GM21360 (cell line): Measurements from ENCODE around the gene ATF7.
"Not testable (repeated sequence)": the region's sequence is repeated elsewhere in the genome, so short reads cannot be mapped to it uniquely, and the experiment has no call there.

Source experiments
- ATAC-seq: cut with Tn5 transposase; IDR thresholded peaks from one replicate; pipeline ENCODE4 v1.9.1; 2021; ENCODE audit warnings: mild to moderate bottlenecking, moderate library complexity; ENCODE audit not compliant: unreplicated experiment

The ATF7 gene

GRCh38 chr12:53485955-53486735 lies 140.0 kb downstream of the ATF7 start:
- no peak for ATAC-seq

GRCh38 chr12:53484686-53485575 lies 141.3 kb downstream of the ATF7 start:
- no peak for ATAC-seq

GRCh38 chr12:53483979-53484377 lies 142.2 kb downstream of the ATF7 start:
- ATAC-seq: no peak

- no peak for ATAC-seq
Measured at GRCh38 chr12:53483225-53483978, 142.8 kb downstream of the ATF7 start.

GRCh38 chr12:53482626-53483168 lies 143.5 kb downstream of the ATF7 start:
- no peak for ATAC-seq

DNA sequence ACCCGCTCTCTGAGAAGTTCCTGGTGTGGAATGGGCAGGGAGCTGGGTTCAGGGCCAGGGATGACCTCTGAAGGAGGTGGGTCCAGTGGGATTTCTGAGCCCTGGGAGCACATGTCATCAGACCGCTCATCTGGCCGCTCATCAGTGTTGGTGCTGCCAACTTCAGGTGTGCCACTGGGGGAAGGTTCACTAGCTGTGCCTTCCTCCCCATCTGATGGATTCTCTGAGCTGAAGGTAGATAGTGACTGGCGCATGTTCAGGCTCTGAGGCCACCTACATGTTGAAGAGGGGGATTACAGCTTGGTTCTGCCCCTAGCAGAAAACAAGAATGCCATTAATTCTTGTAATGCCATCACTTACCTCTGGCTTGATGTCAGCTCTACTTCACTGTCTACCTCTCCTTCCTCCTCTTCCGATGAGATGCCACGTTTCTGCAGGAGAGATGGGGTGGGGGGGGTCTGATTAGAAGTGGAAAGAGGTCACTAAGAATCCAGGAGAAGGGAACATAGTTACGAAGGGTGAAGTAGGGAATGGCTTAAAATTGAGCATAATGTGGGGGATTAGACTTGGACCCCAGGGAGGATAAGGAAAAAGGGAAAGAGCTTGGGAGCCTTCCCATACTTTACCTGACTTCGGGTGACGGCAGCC lies 144.1 kb downstream of the ATF7 start:
- ATAC-seq: no peak

DNA sequence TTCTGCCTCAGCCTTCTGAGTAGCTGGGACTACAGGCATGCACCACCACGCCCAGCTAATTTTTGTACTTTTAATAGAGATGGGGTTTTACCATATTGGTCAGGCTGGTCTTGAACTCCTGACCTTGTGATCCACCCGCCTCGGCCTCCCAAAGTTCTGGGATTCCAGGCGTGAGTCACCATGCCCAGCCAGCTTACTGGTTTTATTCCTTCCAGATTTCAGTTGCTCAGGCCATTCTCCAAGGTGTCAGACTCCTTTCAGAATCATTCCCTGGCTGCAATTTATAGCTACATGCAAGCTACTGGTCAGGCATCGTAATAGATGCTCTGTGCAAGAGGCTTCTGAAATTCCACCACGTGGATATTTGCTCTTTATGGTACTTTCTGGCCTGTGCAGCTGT lies 144.7 kb downstream of the ATF7 start:
- not testable (repeated sequence) for ATAC-seq

GRCh38 chr12:53480491-53481442 lies 145.4 kb downstream of the ATF7 start:
- ATAC-seq: no peak

DNA sequence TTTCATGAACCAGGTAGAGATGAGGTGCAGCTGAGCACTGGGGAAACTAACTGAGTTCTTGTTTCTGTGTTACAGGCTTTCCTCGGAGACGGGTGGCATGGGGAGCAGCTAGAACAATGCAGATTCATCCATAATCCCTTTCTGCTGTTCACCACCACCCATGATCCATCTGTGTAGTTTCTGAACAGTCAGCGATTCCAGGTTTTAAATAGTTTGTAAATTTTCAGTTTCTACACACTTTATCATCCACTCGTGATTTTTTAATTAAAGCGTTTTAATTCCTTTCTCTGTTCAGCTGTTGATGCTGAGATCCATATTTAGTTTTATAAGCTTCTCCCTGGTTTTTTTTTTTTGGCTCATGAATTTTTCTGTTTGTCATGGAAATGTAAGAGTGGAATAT lies 146.9 kb downstream of the ATF7 start:
- no peak for ATAC-seq

- no peak for ATAC-seq
Measured at GRCh38 chr12:53478865-53479264, 147.3 kb downstream of the ATF7 start.

- no peak for ATAC-seq
Measured at GRCh38 chr12:53476769-53477209, 149.4 kb downstream of the ATF7 start.

DNA sequence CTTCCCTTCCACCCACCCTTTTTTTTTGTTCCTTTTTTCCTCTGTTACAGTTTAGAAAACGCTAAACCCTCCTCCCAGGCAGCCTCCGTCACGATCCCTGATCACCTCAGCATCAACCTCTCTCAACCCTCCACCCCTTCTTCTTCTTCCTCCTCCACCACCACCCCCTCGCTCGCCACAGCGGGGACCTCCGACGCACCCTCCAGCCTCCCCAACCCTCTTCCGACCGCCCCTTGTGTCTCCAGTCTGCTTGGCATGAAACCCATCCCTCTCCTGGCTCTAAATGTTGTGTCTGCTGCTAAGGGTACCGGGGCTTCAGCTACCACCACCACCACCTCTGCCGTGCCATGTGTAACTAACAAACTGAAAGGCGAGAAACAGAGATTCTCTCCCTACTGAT lies 151.4 kb downstream of the ATF7 start:
- ATAC-seq: no peak

- ATAC-seq: no peak
Measured at GRCh38 chr12:53474077-53474476, 152.1 kb downstream of the ATF7 start.

DNA sequence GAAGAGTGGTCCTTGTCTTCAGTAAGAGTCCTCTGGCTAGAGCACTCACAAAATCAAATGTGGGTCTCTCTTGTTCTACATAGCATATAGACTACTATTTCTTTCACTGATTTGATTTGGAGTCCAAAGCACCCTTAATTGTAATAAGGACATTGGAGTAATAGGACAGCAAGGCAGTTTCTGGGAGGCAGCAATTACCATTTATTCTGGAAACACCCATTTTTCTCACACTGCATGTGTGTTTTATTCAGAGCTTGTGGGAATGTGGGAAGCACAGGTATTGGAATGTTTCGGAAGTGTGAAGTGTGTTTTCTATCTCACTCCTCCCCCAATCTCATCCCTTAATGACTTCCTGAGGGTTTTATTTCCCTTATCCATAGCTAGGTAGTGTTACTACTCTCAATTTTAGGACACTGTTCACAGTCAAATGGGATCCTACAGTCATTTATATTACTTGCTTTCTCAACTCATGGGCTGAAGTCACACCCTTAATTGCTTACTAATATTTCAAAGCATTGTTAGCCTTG lies 154.1 kb downstream of the ATF7 start:
- no peak for ATAC-seq

DNA sequence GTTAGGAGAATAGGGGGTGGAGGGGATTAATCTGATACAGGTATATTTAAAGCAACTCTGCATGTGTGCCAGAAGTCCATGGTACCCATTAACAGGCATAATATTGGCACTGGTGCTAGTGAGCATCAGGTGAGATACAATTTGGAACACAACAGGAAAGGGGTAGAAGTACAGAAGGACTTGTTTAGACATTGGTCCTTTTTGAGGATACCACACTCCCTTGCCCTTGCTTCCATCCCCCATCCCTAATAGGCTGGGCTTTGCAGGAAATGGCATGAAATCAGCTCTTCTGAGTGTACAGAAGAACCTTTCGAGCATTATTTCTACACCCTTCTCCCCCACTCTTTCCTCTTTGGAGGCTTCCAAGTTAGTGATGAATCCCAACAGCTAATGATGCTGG lies 157.9 kb downstream of the ATF7 start:
- ATAC-seq: no peak

DNA sequence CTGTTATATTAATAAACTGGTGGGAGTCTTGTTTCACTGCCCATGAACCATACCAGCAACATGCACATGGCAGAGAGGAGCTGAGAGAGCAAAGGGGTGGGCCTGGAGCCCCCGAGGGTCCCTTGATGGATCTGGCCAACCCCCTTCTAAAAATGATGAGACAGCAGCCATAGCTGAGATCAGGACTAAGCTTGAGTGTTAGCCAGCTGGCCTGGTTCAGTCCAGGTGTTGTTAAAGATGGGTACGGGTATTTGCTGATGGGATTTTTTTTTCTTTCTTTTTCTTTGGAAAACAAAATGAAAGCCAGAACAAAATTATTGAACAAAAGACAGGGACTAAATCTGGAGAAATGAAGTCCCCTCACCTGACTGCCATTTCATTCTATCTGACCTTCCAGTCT lies 158.3 kb downstream of the ATF7 start:
- ATAC-seq: no peak

DNA sequence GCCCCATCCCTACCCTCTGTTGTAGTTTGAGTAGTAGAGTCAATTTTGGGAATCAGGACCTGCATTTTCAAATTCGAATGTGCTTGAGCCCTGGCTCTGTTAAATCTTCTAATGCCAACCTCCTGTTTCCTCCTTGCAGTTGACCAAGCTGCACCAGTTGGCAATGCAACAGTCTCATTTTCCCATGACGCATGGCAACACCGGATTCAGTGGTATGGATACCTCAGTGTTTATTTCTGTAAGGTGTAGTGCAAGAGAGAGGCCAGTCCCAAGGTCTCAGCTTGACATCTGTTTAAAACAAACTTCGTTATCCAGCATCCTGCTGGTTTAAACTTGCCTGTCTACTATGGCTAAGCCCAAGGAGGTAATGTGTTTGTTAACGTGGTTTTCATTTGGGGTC lies 159.1 kb downstream of the ATF7 start:
- no peak for ATAC-seq

DNA sequence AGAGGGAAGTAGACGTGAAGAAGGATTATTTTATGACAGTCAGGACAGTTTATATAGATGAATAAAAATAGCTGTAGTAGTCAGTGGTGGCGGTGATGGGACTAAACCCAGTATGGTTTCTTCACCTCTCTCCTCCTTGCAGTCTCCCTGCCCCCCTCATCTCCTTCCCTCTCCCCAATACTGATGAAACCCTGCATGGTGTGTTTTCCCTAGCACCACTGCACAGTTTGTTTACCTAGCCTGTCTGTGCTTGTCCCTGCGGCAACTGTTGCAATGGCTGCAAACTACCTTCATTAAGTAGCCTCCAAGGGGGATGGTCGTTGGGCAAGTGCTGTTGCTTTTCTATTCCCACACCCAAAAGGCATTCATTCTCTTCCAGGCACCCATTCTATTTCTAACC lies 159.5 kb downstream of the ATF7 start:
- no peak for ATAC-seq

- ATAC-seq: no peak
Measured at GRCh38 chr12:53465679-53466078, 160.5 kb downstream of the ATF7 start.
